Activated gamma-delta T cell (primary cell): ENCODE measurements around the gene SCFD2.

ENCODE experiments used
- DNase-seq: peaks from one replicate; lab custom pipeline; 2025; lab: John Stamatoyannopoulos, UW

The SCFD2 gene

DNA sequence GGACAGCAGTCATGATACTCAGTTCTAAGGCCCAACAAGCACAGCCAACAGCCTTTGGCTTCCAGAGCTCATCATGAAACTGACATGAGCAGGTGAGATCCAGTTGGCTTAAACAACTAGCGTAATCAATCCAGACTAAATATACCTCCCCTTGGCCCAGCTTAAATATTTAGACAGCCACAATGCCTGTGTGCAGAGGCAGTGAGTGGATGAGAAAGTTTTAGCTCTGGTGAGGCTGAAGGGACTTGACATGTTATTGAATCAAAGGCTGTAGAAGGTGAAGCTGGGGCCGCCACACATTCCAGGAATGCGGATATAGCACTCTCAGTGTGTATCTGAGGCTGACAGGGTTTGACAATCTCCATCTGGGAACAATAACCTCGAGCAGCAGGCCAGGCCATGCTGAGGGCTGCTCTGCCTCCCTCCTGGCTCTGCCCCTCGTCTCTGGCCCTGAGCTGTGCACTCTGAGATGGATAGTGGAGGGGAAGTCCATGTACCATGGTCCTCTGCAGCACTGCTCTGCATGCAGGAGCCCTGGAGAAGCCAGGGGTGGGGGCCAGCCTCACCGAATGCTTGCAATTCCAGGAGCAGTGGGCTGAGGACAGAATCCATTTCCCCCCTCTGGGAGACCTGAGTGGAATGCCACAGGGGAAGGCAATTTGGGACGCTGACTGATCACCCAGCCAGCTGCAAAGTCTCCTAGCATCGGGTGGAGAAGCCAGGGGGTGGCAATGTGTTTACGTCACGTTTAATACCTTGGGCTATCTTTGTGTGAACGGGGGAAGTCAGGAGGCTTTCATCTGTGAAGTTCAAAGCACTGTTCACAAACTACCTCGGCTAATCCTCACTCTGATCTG lies 541.0 kb downstream of the SCFD2 start:
- DNase-seq, result no peak

DNA sequence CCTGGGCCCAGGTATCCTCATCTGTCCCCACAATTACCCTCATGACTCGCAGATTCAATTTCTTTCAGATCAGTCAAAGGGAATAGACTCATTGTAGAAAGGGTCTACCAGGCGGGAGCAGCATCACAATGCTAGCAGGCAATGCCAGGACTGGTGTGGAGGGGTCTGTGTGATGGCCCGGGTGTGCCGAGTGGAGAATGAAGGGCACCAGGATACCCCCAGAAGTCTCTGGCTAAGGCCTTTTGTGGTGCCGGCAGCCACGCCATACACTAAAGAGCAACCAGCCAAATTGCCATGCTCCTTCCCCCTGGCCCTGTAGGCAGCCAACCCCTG lies 541.6 kb downstream of the SCFD2 start:
- no peak for DNase-seq

GRCh38 chr4:52823702-52824092 lies 542.2 kb downstream of the SCFD2 start:
- DNase-seq, result no peak
